H1 (cell line): ENCODE results near the gene CLBA1. TPM values are rescaled to one million over a fixed set of nuclear protein-coding genes. Genes with fewer than 3 reads are reported as not detected.
A peak's percentile ranks its signal among the peaks of the same experiment; 100 is the strongest.

Experiments used
- CTCF ChIA-PET: fragments of 300-600 bp; sonication (Branson Sonifier 250); formaldehyde crosslinking; loops from one replicate; lab custom pipeline; 2021; ENCODE audit not compliant: partially characterized antibody; lab: Charles Lee
- POLR2A ChIA-PET: fragments of 300-600 bp; sonication (Branson Sonifier 250); formaldehyde crosslinking; loops from one replicate; lab custom pipeline; 2021; ENCODE audit warnings: inconsistent platforms; ENCODE audit not compliant: partially characterized antibody; lab: Charles Lee
- DNase-seq, 2 experiments: peaks; one replicate each; pipeline versions ENCODE4 v3.0.0 to v3.0.0-alpha.2; 2010 to 2022; ENCODE audit warnings: low spot score in 2 of 2, low read depth in 1 of 2, mixed read lengths in 1 of 2
- FAIRE-seq: peaks from 2 replicates; lab custom pipeline; 2011; peaks lifted over from hg19 to GRCh38; lab: Jason Lieb, UNC
- H2AFZ ChIP-seq: 2 replicates; pipeline ENCODE4 v1.8.1; 2012; ENCODE audit warnings: low read length, inconsistent platforms
- H2AK5ac ChIP-seq: 2 replicates; pipeline ENCODE4 v1.6.1; 2013; ENCODE audit warnings: low read depth, low read length
- H2BK120ac ChIP-seq: replicated peaks from 2 replicates; pipeline ENCODE3; 2013; ENCODE audit warnings: low read depth, low read length, inconsistent platforms
- H2BK12ac ChIP-seq: 2 replicates; pipeline ENCODE4 v1.6.1; 2013; ENCODE audit warnings: low read depth, low read length
- H2BK15ac ChIP-seq: 2 replicates; pipeline ENCODE4 v1.6.1; 2013; ENCODE audit warnings: low read length
- H2BK20ac ChIP-seq: 2 replicates; pipeline ENCODE4 v1.6.1; 2013; ENCODE audit warnings: low read length
- H2BK5ac ChIP-seq: 2 replicates; pipeline ENCODE4 v1.6.1; 2013; ENCODE audit warnings: low read depth, low read length
- H3K14ac ChIP-seq: 2 replicates; pipeline ENCODE4 v1.6.1; 2013; ENCODE audit warnings: inconsistent platforms; ENCODE audit not compliant: insufficient read length
- H3K18ac ChIP-seq: 2 replicates; pipeline ENCODE4 v1.6.1; 2013; ENCODE audit warnings: low read length; ENCODE audit errors: extremely low read depth
- H3K23ac ChIP-seq: 2 replicates; pipeline ENCODE4 v1.6.1; 2013; ENCODE audit warnings: inconsistent platforms; ENCODE audit not compliant: insufficient read length
- H3K23me2 ChIP-seq: 2 replicates; pipeline ENCODE4 v1.6.1; 2013; ENCODE audit warnings: low read depth, low read length
- H3K27ac ChIP-seq: 2 replicates; pipeline ENCODE4 v1.6.1; 2011; ENCODE audit warnings: low read depth, low read length, inconsistent platforms
- H3K27me3 ChIP-seq, 4 experiments: replicated peaks in 1 of 4; 1 replicate in 1 of 4; 2 replicates in 3 of 4; pipeline versions ENCODE4 v1.6.1 to v1.8.1; 2011 to 2013; ENCODE audit warnings: low read length in 3 of 4, mild to moderate bottlenecking in 3 of 4, inconsistent platforms in 2 of 4, mixed read lengths in 2 of 4, moderate library complexity in 1 of 4; ENCODE audit not compliant: control insufficient read depth in 3 of 4, insufficient read depth in 3 of 4; ENCODE audit errors: extremely low read depth in 1 of 4
- H3K36me3 ChIP-seq, 4 experiments: 2 replicates each; pipeline versions ENCODE4 v1.6.1 to v1.8.1; 2011 to 2013; ENCODE audit warnings: mild to moderate bottlenecking in 4 of 4, low read length in 3 of 4, moderate library complexity in 2 of 4, control low read depth in 1 of 4, inconsistent platforms in 1 of 4; ENCODE audit not compliant: insufficient read depth in 4 of 4, control insufficient read depth in 2 of 4
- H3K4ac ChIP-seq: replicated peaks from 2 replicates; pipeline ENCODE3; 2013; ENCODE audit warnings: low read length, low read depth, mixed read lengths, inconsistent platforms; ENCODE audit not compliant: insufficient read length
- H3K4me1 ChIP-seq, 4 experiments: replicated peaks in 1 of 4; 1 replicate in 1 of 4; 2 replicates in 3 of 4; pipeline versions ENCODE4 v1.6.1 to v1.8.1; 2011 to 2013; ENCODE audit warnings: low read length in 3 of 4, inconsistent platforms in 2 of 4, mixed read lengths in 1 of 4; ENCODE audit not compliant: insufficient read depth in 4 of 4, control insufficient read depth in 3 of 4
- H3K4me2 ChIP-seq, 2 experiments: 2 replicates each; pipeline versions ENCODE4 v1.6.1 to v1.8.1; 2011 to 2013; ENCODE audit warnings: low read depth in 2 of 2, low read length in 2 of 2, control low read depth in 1 of 2, inconsistent platforms in 1 of 2, mild to moderate bottlenecking in 1 of 2; ENCODE audit not compliant: insufficient read depth in 1 of 2
- H3K4me3 ChIP-seq, 4 experiments: fragments of 200-600, 300-600 bp in 1 of 4; sonication (generic), shearing (Covaris generic), sonication (Bioruptor Twin) in 1 of 4; 2 replicates each; pipeline versions ENCODE4 v1.5.1 to v1.8.1; 2011 to 2016; ENCODE audit warnings: low read length in 4 of 4, low read depth in 3 of 4, control low read depth in 2 of 4, inconsistent platforms in 2 of 4, mild to moderate bottlenecking in 2 of 4, mixed read lengths in 1 of 4, moderate library complexity in 1 of 4; ENCODE audit not compliant: insufficient read depth in 2 of 4; ENCODE audit errors: extremely low read depth in 1 of 4
- H3K56ac ChIP-seq: replicated peaks from 2 replicates; pipeline ENCODE3; 2013; ENCODE audit warnings: low read depth, mild to moderate bottlenecking, mixed read lengths, low read length, inconsistent platforms; ENCODE audit not compliant: insufficient read length
- H3K79me1 ChIP-seq: 2 replicates; pipeline ENCODE4 v1.6.1; 2013; ENCODE audit warnings: low read depth, low read length, control low read depth
- H3K79me2 ChIP-seq, 2 experiments: 2 replicates each; pipeline versions ENCODE4 v1.6.1 to v1.8.1; 2012 to 2013; ENCODE audit warnings: low read length in 2 of 2, mild to moderate bottlenecking in 2 of 2, inconsistent platforms in 1 of 2; ENCODE audit not compliant: insufficient read depth in 2 of 2, control insufficient read depth in 1 of 2
- H3K9ac ChIP-seq, 4 experiments: replicated peaks in 1 of 4; 1 replicate in 1 of 4; 2 replicates in 3 of 4; pipeline versions ENCODE4 v1.6.1 to v1.8.1; 2011 to 2013; ENCODE audit warnings: low read depth in 3 of 4, low read length in 3 of 4, control low read depth in 2 of 4, mild to moderate bottlenecking in 2 of 4, moderate library complexity in 2 of 4, inconsistent platforms in 1 of 4; ENCODE audit errors: extremely low read depth in 1 of 4
- H3K9me3 ChIP-seq, 2 experiments: 2 replicates each; pipeline versions ENCODE4 v1.6.1 to v1.8.1; 2012 to 2013; ENCODE audit warnings: mild to moderate bottlenecking in 2 of 2, moderate library complexity in 2 of 2, control low read depth in 1 of 2, inconsistent platforms in 1 of 2, low read depth in 1 of 2, low read length in 1 of 2, mixed read lengths in 1 of 2; ENCODE audit not compliant: insufficient read depth in 2 of 2
- H4K20me1 ChIP-seq, 2 experiments: replicated peaks in 1 of 2; 2 replicates each; pipeline versions ENCODE3 to v1.8.1; 2011 to 2013; ENCODE audit warnings: inconsistent platforms in 2 of 2, low read length in 2 of 2, mild to moderate bottlenecking in 1 of 2; ENCODE audit not compliant: insufficient read depth in 2 of 2, control insufficient read depth in 1 of 2
- H4K5ac ChIP-seq: 2 replicates; pipeline ENCODE4 v1.6.1; 2013; ENCODE audit warnings: low read length, low read depth, mixed read lengths, inconsistent platforms; ENCODE audit not compliant: insufficient read length
- H4K8ac ChIP-seq: 2 replicates; pipeline ENCODE4 v1.8.0; 2013; ENCODE audit warnings: mild to moderate bottlenecking, moderate library complexity, low read length, inconsistent platforms; ENCODE audit not compliant: insufficient read depth; ENCODE audit errors: extremely low read depth
- H4K91ac ChIP-seq: replicated peaks from 2 replicates; pipeline ENCODE3; 2013; ENCODE audit warnings: low read length, mixed read lengths, inconsistent platforms; ENCODE audit not compliant: insufficient read length
- CTBP2 ChIP-seq: IDR thresholded peaks from 2 replicates; pipeline ENCODE4 v1.7.0; 2011; ENCODE audit warnings: borderline replicate concordance, mild to moderate bottlenecking, moderate library complexity, mixed read lengths, low read length; ENCODE audit not compliant: insufficient read depth, insufficient read length
- RNF2 ChIP-seq: fragments of 200-900, 300-1000 bp; sonication (generic); IDR thresholded peaks from 2 replicates; pipeline ENCODE4 v1.7.1; 2016; ENCODE audit warnings: borderline replicate concordance, low read depth, mild to moderate bottlenecking, antibody characterized with exemption, low read length; ENCODE audit not compliant: poor library complexity, severe bottlenecking; ENCODE audit errors: missing control alignments
- RXRA ChIP-seq: IDR thresholded peaks from 2 replicates; pipeline ENCODE4 v1.6.1; 2011; ENCODE audit warnings: low read depth, mild to moderate bottlenecking, low read length, moderate library complexity; ENCODE audit not compliant: insufficient read depth
- SUZ12 ChIP-seq: fragments of 200-600 bp; sonication (generic); IDR thresholded peaks from 2 replicates; pipeline ENCODE4 v1.6.1; 2012; ENCODE audit warnings: mild to moderate bottlenecking, inconsistent platforms, low read length, moderate library complexity, mixed read lengths
- TAF1 ChIP-seq: IDR thresholded peaks from 2 replicates; pipeline ENCODE4 v1.6.1; 2011; ENCODE audit warnings: mild to moderate bottlenecking, low read depth, low read length
- TEAD4 ChIP-seq: IDR thresholded peaks from 2 replicates; pipeline ENCODE4 v1.6.1; 2012; ENCODE audit warnings: low read depth, low read length, inconsistent platforms, mixed read lengths
- WGBS, 2 experiments: shearing (Covaris generic) in 1 of 2; methylation state at CpG; one replicate each; pipeline versions ENCODE4 v1.1.6 to v1.1.7; 2013 to 2015; ENCODE audit warnings: low lambda C conversion rate in 2 of 2, mixed read lengths in 2 of 2, inconsistent platforms in 1 of 2, low coverage in 1 of 2, missing lambda C conversion rate in 1 of 2; ENCODE audit not compliant: insufficient replicate concordance in 2 of 2, insufficient coverage in 1 of 2, insufficient read length in 1 of 2; ENCODE audit errors: extremely low coverage in 1 of 2, missing lambda C conversion rate in 1 of 2; 5-methylcytosine and 5-hydroxymethylcytosine counted together
- polyA plus RNA-seq, 7 experiments: library from polyadenylated mRNA; depleted of rRNA in 3 of 7; stranded (reverse) in 5 of 7; unstranded in 2 of 7; fragments of >200 nt in 5 of 7; fragments of 200-250 nt in 2 of 7; gene quantifications; 1 replicate in 5 of 7; 2 replicates in 1 of 7; 4 replicates in 1 of 7; pipeline versions ENCODE4 v1.2.1 to v1.2.3, GENCODE V29; 2011 to 2013; ENCODE audit warnings: missing spikeins in 2 of 7, mixed read lengths in 2 of 7
- total RNA-seq: library from RNA; stranded (reverse); fragmentation: NEBNext Ultra II Directional; extraction: Animal tissue kit (Norgen Biotek cat#: 25700); gene quantifications from 2 replicates; pipeline ENCODE4 v1.2.1, GENCODE V29; 2021

CLBA1 gene
- total and polyA plus RNA-seq, 2 of the 8 experiments (the other 6 are each of a cell fraction or from before 2014, with no cell fraction given), result 1.6 to 2.4 TPM

DNA sequence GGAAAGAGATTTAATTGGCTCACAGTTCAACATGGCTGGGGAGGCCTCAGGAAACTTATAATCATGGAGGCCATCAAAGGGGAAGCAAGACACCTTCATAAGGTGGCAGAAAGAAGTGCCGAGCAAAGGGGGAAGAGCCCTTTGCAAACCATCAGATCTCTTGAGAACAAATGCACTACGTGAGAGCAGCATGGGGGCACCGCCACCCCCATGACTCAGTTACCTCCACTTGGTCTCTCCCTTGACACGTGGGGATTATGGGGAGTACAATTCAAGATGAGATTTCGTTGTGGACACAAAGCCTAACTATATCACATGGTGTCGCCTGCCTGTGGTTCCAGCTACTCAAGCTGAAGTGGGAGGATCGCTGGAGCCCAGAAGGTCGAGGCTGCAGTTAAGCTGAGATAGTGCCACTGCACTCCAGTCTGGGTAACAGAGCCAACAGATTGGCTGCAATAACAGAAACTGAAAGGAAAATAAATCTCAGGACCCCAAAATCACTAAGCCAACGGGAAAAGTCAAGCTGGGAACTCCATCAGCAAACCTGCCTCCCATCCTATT, 45.3 kb downstream of the CLBA1 start:
- Histone ChIP-seq H3K79me2 (no peaks in the 10 kb centered on the region), H2AK5ac (no peak overlapping the region), H3K4me3 (no peak overlapping the region), H3K4me1 (no peaks in the 10 kb centered on the region), H3K27ac (no peak overlapping the region), H3K23ac (no peak overlapping the region), H2BK5ac (no peak overlapping the region), H3K18ac (no peak overlapping the region), H2BK15ac (no peak overlapping the region), H2BK120ac (no peak overlapping the region), H4K91ac (no peak overlapping the region), H3K4me2 (no peak overlapping the region), H3K23me2 (no peaks in the 10 kb centered on the region), H2BK12ac (0 out of 2 replicates have a peak overlapping the region, but pooled peaks have one; percentile 14), H3K14ac (no peak overlapping the region), H3K79me1 (no peaks in the 10 kb centered on the region), H2AFZ (no peak overlapping the region), H3K56ac (no peak overlapping the region), H4K8ac (no peak overlapping the region), H4K20me1 (no peaks in the 10 kb centered on the region), H3K9me3 (no peaks in the 10 kb centered on the region), H3K9ac (no peak overlapping the region), H4K5ac (no peak overlapping the region), H3K27me3 (peaks cover 2 to 27% (median 20%) of the 10 kb centered on the region in 4 experiments), H2BK20ac (no peak overlapping the region), H3K4ac (no peak overlapping the region), H3K36me3 (no peaks in the 10 kb centered on the region)
- DNase-seq (no peak), FAIRE-seq (no peak)
- 84% methylated on average over 9 of the region's 9 CpGs; no CpG with 5 or more reads in 1 of the 2 experiments for WGBS, 2 experiments
- ChIA-PET POLR2A (no interaction called here), CTCF (interaction anchor here (0.9 to 1.6 kb wide), 3 partner anchors 12 to 46 kb away, joined by 3 to 5 read pairs (median 4); no protein-coding TSS in a partner anchor)
- TF ChIP-seq RXRA (no peak), CTBP2 (no peak), SUZ12 (no peak), RNF2 (no peak), TEAD4 (no peak), TAF1 (no peak)
